HL-60 (cell line): ENCODE measurements around the gene SLAIN2.

Source experiments
- DNase-seq, 2 experiments: peaks; one replicate each; pipeline ENCODE4 v3.0.0-alpha.2; 2010 to 2020; ENCODE audit warnings: low read depth in 1 of 2, low spot score in 1 of 2
- H3K27ac ChIP-seq: fragments of 250-450 bp; sonication (Bioruptor Pico); replicated peaks from 2 replicates; pipeline ENCODE4 v1.5.1; 2020; ENCODE audit warnings: mild to moderate bottlenecking, moderate library complexity
- H3K27me3 ChIP-seq: fragments of 250-450 bp; sonication (Bioruptor Pico); 2 replicates; pipeline ENCODE4 v1.5.1; 2021; ENCODE audit warnings: mild to moderate bottlenecking, moderate library complexity; ENCODE audit not compliant: insufficient read depth, poor library complexity, severe bottlenecking
- H3K4me3 ChIP-seq: replicated peaks from 2 replicates; pipeline ENCODE4 v1.5.1; 2011; ENCODE audit warnings: mild to moderate bottlenecking, control low read depth, low read length; ENCODE audit not compliant: insufficient read depth
- CTCF ChIP-seq: IDR thresholded peaks from one replicate; pipeline ENCODE4 v1.5.1; 2011; ENCODE audit warnings: low read length, control low read depth, inconsistent platforms; ENCODE audit not compliant: insufficient read depth
- GABPA ChIP-seq: IDR thresholded peaks from 2 replicates; pipeline ENCODE4 v1.6.1; 2012; ENCODE audit warnings: low read depth
- POLR2AphosphoS5 ChIP-seq: IDR thresholded peaks from 2 replicates; pipeline ENCODE4 v1.6.1; 2012; ENCODE audit warnings: low read depth
- REST ChIP-seq: IDR thresholded peaks from 2 replicates; pipeline ENCODE4 v1.6.1; 2012; ENCODE audit warnings: low read depth; ENCODE audit not compliant: insufficient replicate concordance
- SPI1 ChIP-seq: IDR thresholded peaks from 2 replicates; pipeline ENCODE4 v1.6.1; 2012; ENCODE audit warnings: low read depth, mild to moderate bottlenecking, borderline replicate concordance

Gene SLAIN2

GRCh38 chr4:48372272-48372671 lies 30.9 kb downstream of the SLAIN2 start:
- no peak for DNase-seq
- no peak overlapping the region for H3K4me3 ChIP-seq
- no peak overlapping the region for H3K27ac ChIP-seq
- no peaks in the 10 kb centered on the region for H3K27me3 ChIP-seq
- no peak for TF ChIP-seq REST
- TF ChIP-seq GABPA: no peak
- no peak for TF ChIP-seq SPI1
- no peak for TF ChIP-seq CTCF
- TF ChIP-seq POLR2AphosphoS5: no peak

- no peak for DNase-seq
- Histone ChIP-seq H3K27me3 (no peaks in the 10 kb centered on the region), H3K27ac (no peak overlapping the region), H3K4me3 (no peak overlapping the region)
- TF ChIP-seq CTCF (no peak), POLR2AphosphoS5 (no peak), SPI1 (no peak), GABPA (no peak), REST (no peak)
Observed at GRCh38 chr4:48375651-48376304, 34.4 kb downstream of the SLAIN2 start.

DNA sequence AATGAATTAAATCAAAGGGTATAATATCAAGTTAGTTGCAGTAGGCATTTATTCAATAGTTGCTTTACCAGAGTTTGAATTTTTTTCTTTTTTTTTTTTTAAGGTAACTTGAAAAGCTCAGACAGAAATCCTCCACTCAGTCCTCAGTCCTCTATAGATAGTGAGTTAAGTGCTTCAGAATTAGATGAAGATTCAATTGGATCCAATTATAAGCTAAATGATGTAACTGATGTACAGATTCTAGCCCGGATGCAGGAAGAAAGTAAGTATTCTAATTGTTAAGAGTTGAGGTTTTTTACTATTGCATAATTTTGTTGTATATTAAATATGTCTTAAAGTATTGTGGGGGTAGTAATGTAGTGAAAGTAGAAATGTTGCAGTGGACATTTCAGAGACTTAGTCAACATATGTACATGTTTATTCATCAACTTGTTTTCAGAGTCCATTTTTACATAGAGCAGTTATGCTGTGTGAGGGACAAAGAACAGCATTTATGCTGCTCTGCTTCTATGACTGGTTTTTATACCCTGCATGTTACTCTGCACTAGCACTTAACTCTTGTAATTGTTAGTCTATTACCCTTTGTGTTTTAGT lies 38.4 kb downstream of the SLAIN2 start:
- Histone ChIP-seq H3K27ac (no peak overlapping the region), H3K4me3 (no peak overlapping the region), H3K27me3 (no peaks in the 10 kb centered on the region)
- DNase-seq: no peak
- no peak for TF ChIP-seq CTCF
- no peak for TF ChIP-seq SPI1
- no peak for TF ChIP-seq GABPA
- no peak for TF ChIP-seq POLR2AphosphoS5
- no peak for TF ChIP-seq REST
